KMS-11 (cell line): Measurements from ENCODE around the gene SLC24A5.

Source experiments
- H2AFZ ChIP-seq: fragments of 200-600 bp; sonication (generic); 2 replicates; pipeline ENCODE4 v1.6.1; 2016; ENCODE audit warnings: antibody characterized with exemption, mixed run types, low read depth
- H3K27ac ChIP-seq: fragments of 200-600 bp; sonication (generic); 2 replicates; pipeline ENCODE4 v1.6.1; 2016; ENCODE audit warnings: mild to moderate bottlenecking, mixed run types
- H3K27me3 ChIP-seq: fragments of 200-600 bp; sonication (generic); 2 replicates; pipeline ENCODE4 v1.6.1; 2017; ENCODE audit warnings: mild to moderate bottlenecking, low read depth, mixed run types, moderate library complexity; ENCODE audit not compliant: insufficient read depth
- H3K36me3 ChIP-seq: fragments of 200-600 bp; sonication (generic); 2 replicates; pipeline ENCODE4 v1.6.1; 2017; ENCODE audit warnings: mild to moderate bottlenecking, mixed run types; ENCODE audit not compliant: insufficient read depth
- H3K4me1 ChIP-seq: fragments of 200-600 bp; sonication (generic); 2 replicates; pipeline ENCODE4 v1.6.1; 2016; ENCODE audit warnings: mild to moderate bottlenecking, low read depth, mixed run types; ENCODE audit not compliant: poor library complexity, severe bottlenecking
- H3K4me2 ChIP-seq: fragments of 200-600 bp; sonication (generic); 2 replicates; pipeline ENCODE4 v1.7.0; 2016; ENCODE audit warnings: mild to moderate bottlenecking, mixed run types
- H3K4me3 ChIP-seq: fragments of 200-600 bp; sonication (generic); IDR thresholded peaks from 2 replicates; pipeline ENCODE4 v1.6.1; 2017; ENCODE audit warnings: low read depth, low read length, mixed read lengths; ENCODE audit not compliant: insufficient read depth
- H3K79me2 ChIP-seq: fragments of 200-600 bp; sonication (generic); 2 replicates; pipeline ENCODE4 v1.6.1; 2016; ENCODE audit warnings: low read depth, mixed run types; ENCODE audit not compliant: insufficient read depth
- H3K9ac ChIP-seq: fragments of 200-600 bp; sonication (generic); 2 replicates; pipeline ENCODE4 v1.6.1; 2016; ENCODE audit warnings: mild to moderate bottlenecking, mixed run types
- H4K20me1 ChIP-seq: fragments of 200-600 bp; sonication (generic); 2 replicates; pipeline ENCODE4 v1.6.1; 2016; ENCODE audit warnings: mild to moderate bottlenecking, mixed run types; ENCODE audit not compliant: insufficient read depth
- CTCF ChIP-seq: fragments of 200-600 bp; sonication (generic); conservative IDR thresholded peaks from 2 replicates; pipeline ENCODE4 v1.6.1; 2017; ENCODE audit warnings: low read depth, mild to moderate bottlenecking, antibody characterized with exemption, low read length, moderate library complexity, mixed read lengths

Gene SLC24A5

GRCh38 chr15:48101376-48101961 is 19.3 kb upstream of the SLC24A5 start:
- H3K4me2 ChIP-seq = no peak overlapping the region
- no peaks in the 10 kb centered on the region for H3K4me1 ChIP-seq
- no peak overlapping the region for H3K27ac ChIP-seq

GRCh38 chr15:48102167-48102566 is 18.6 kb upstream of the SLC24A5 start:
- no peak overlapping the region for H3K4me2 ChIP-seq
- no peaks in the 10 kb centered on the region for H4K20me1 ChIP-seq
- no peak overlapping the region for H3K27ac ChIP-seq
- H3K4me1 ChIP-seq = no peaks in the 10 kb centered on the region
- no peaks in the 10 kb centered on the region for H3K79me2 ChIP-seq
- H3K36me3 ChIP-seq = no peaks in the 10 kb centered on the region; the same call in 1 of the 2 replicates
- no peak for TF ChIP-seq CTCF
- H3K4me3 ChIP-seq = no peak overlapping the region
- no peak overlapping the region for H2AFZ ChIP-seq
- H3K9ac ChIP-seq = no peak overlapping the region
- H3K27me3 ChIP-seq = no peaks in the 10 kb centered on the region

More at GRCh38 chr15:48101376-48101961, 19.3 kb upstream of the SLC24A5 start:
- no peaks in the 10 kb centered on the region; the same call in 1 of the 2 replicates for H3K36me3 ChIP-seq
- no peak overlapping the region for H3K9ac ChIP-seq
- H2AFZ ChIP-seq = no peak overlapping the region
- H3K27me3 ChIP-seq = no peaks in the 10 kb centered on the region
- H3K79me2 ChIP-seq = no peaks in the 10 kb centered on the region
- no peaks in the 10 kb centered on the region for H4K20me1 ChIP-seq
- TF ChIP-seq CTCF = no peak
- no peak overlapping the region for H3K4me3 ChIP-seq

- Histone ChIP-seq H3K79me2 (no peaks in the 10 kb centered on the region), H3K36me3 (no peaks in the 10 kb centered on the region; the same call in 1 of the 2 replicates), H2AFZ (no peak overlapping the region), H3K4me2 (no peak overlapping the region), H3K4me3 (no peak overlapping the region), H3K4me1 (no peaks in the 10 kb centered on the region), H3K27ac (no peak overlapping the region), H4K20me1 (no peaks in the 10 kb centered on the region), H3K27me3 (no peaks in the 10 kb centered on the region), H3K9ac (no peak overlapping the region)
- no peak for TF ChIP-seq CTCF
Measured at GRCh38 chr15:48103647-48104046, 17.1 kb upstream of the SLC24A5 start.

- no peaks in the 10 kb centered on the region for H3K27me3 ChIP-seq
- no peak for TF ChIP-seq CTCF
- no peaks in the 10 kb centered on the region for H3K79me2 ChIP-seq
- H3K4me3 ChIP-seq = no peak overlapping the region
- no peak overlapping the region for H2AFZ ChIP-seq
- no peak overlapping the region for H3K4me2 ChIP-seq
- no peaks in the 10 kb centered on the region; the same call in 1 of the 2 replicates for H3K36me3 ChIP-seq
- no peak overlapping the region for H3K27ac ChIP-seq
- H4K20me1 ChIP-seq = no peaks in the 10 kb centered on the region
- H3K9ac ChIP-seq = no peak overlapping the region
- no peaks in the 10 kb centered on the region for H3K4me1 ChIP-seq
Measured at GRCh38 chr15:48105936-48106335, 14.9 kb upstream of the SLC24A5 start.
